A172 (cell line): Measurements from ENCODE around the gene PDF. TPM values are rescaled to one million over a fixed set of nuclear protein-coding genes. Genes with fewer than 3 reads are reported as not detected.

Experiments
- DNase-seq: peaks from one replicate; pipeline ENCODE4 v3.0.0-alpha.2; 2015; ENCODE audit warnings: low spot score
- total RNA-seq: library from RNA; depleted of rRNA; stranded (reverse); fragments of >200 nt; shearing (Covaris generic); gene quantifications from 2 replicates; pipeline ENCODE4 v1.2.3, GENCODE V29; 2014; rRNA removed

PDF gene
- total RNA-seq, 1 experiment from 2014 or later: 68.4 TPM

- DNase-seq: no peak
These were observed 53.0 kb downstream of the PDF start for GRCh38 chr16:69277413-69277812.

Other genes starting within 250 kb of the PDF start
- 0.31 and 0.38 TPM in 2 replicates for gene HAS3, start 224.9 kb downstream of the PDF start, total RNA-seq
- gene CHTF8, start 198.0 kb downstream of the PDF start, total RNA-seq: 30.5 and 36.0 TPM in 2 replicates
- 28.0 and 30.9 TPM in 2 replicates for gene UTP4, start 197.9 kb downstream of the PDF start, total RNA-seq
- gene SNTB2, start 143.4 kb downstream of the PDF start, total RNA-seq: 25.4 and 43.8 TPM in 2 replicates
- gene VPS4A, start 19.2 kb downstream of the PDF start, total RNA-seq: 58.0 and 59.3 TPM in 2 replicates
- gene COG8, start 9.0 kb upstream of the PDF start, total RNA-seq: 71.3 and 74.8 TPM in 2 replicates
- 42.0 and 48.2 TPM in 2 replicates for gene NIP7, start 9.2 kb upstream of the PDF start, total RNA-seq
- gene TMED6, start 21.2 kb upstream of the PDF start, total RNA-seq: not detected in 2 replicates
- gene TERF2, start 55.4 kb upstream of the PDF start, total RNA-seq: 11.7 and 17.5 TPM in 2 replicates
- gene CYB5B, start 94.0 kb upstream of the PDF start, total RNA-seq: 213 and 231 TPM in 2 replicates
- gene NFAT5, start 235.4 kb upstream of the PDF start, total RNA-seq: 7.7 and 11.1 TPM in 2 replicates